HG03439 (cell line): Measurements from ENCODE around the gene CAMK1D.
A peak's percentile ranks its signal among the peaks of the same experiment; 100 is the strongest.
"Not testable (repeated sequence)": the region's sequence is repeated elsewhere in the genome, so short reads cannot be mapped to it uniquely, and the experiment has no call there.

Experiments used
- ATAC-seq: cut with Tn5 transposase; IDR thresholded peaks from one replicate; pipeline ENCODE4 v1.9.1; 2021; ENCODE audit warnings: mild to moderate bottlenecking, moderate library complexity; ENCODE audit not compliant: unreplicated experiment

The CAMK1D gene

DNA sequence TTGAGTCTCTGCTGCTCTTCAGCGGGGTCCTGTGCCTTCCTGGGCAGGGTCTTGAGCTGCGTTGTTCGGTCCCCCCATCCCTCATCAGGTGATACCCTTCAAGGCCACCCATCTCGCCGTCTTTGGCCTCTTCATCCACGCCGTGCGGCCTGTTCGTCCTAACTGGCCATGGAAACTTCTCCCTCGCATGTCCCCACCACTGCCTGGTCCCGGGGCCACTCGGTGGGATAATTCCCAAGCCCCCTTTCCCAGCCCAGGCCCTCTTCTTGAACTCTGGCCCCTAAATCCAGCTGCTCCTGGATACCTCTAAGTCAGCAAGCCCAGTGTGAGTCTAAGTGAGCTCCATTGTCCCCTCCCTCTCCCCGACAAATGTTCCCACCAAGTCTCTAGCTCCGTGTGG lies 74.5 kb downstream of the CAMK1D start:
- ATAC-seq, result no peak

- ATAC-seq, result no peak
Observed at GRCh38 chr10:12427276-12427675, 77.9 kb downstream of the CAMK1D start.

DNA sequence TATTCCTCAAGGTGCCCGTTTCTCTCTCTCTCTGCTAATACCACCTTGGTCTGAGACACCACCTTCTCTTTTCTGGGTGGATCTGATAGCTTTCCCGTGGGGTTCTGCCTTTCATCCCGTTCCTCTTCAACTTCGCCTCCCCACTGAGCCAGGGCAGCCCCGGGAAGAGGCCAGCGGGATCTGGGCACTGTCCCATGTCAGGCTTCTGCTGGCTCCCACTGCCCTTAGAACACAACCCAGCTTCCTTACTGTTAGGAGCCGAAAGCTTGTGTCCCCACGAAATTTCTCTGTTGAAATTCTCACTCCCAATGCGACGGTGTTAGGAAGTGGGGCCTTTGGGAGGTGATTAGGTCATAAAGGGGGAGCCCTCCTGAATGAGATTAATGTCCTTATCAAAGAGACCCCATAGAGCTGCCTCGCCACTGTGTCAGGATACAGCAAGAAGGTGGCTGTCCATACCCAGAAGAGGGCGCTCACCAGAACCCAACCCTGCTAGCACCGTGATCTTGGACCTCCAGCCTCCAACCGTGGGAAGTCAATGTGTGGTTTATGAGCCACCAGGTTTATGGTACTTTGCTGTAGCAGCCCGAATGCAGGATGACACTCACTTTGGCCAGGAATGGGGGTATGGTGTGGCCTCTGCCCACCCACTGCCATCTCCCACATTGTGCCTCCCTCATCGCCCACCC lies 79.2 kb downstream of the CAMK1D start:
- ATAC-seq, result no peak

DNA sequence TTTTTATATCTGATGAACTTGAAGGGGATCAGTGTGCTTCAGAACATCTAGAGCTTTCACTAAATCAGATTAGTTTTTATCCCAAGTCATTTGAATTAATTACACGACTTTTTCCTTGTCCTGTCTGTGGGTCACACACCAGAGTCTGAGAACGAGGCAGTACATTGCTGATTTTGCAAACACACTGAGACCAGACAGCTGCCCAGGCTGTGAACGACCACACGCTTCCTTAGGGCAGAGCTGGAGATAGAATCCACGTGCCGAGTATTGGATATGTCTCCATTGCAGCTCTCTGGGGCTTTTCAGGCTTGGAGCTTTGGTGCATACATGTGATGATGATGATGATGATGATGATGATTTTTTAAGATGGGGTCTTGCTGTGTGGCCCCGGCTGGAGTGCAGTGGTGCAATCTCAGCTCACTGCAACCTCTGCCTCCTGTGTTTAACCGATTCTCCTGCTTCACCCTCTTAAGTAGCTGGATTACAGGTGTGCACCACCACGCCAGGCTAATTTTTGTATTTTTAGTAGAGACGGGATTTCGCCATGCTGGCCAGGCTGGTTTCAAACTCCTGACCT lies 81.1 kb downstream of the CAMK1D start:
- ATAC-seq, result no peak

DNA sequence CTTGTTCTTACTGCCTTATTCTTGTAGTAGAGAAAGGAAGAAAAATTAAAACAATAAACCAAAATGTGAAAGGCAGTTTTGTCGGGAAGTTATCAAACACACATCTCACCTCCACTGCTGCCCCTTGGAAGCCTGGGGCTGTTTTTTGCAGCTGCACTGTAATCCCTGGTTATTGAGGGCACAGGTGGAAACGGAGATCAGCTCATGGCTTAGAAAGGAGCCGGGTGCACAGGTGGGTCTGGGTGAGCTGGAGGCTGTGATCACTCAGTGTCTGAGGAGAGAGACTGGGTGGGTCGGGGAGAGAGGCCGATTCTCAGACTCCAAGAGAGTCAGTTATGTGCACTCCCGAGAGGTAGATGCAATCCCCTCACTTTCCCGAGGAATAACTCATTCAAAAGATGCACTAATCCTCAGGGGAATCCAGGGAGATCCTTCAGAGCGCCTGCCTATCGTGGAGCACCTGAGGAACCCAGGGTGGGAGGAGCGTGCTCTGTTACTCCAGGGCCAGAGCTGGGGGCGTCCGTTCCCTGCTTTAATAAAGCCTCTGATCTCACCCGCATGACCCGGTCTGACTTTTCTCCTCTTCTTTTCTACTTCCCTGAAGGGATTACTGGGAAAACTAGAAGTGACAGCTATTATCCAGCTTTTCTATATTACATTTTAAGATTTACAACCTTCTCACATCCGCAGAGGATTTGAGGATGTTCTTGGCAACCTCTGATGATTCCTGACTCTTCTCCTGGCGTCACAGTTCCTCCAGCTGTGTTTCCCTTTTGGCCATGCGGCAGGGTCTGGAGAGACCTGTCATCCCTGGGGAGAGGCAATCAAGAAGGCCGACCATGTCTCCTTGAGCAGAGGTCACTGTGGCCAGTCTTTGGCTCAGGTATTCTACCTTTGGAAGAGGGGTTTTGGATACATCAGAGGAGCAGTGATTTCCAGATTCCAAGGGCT lies 82.1 kb downstream of the CAMK1D start:
- ATAC-seq, result no peak

DNA sequence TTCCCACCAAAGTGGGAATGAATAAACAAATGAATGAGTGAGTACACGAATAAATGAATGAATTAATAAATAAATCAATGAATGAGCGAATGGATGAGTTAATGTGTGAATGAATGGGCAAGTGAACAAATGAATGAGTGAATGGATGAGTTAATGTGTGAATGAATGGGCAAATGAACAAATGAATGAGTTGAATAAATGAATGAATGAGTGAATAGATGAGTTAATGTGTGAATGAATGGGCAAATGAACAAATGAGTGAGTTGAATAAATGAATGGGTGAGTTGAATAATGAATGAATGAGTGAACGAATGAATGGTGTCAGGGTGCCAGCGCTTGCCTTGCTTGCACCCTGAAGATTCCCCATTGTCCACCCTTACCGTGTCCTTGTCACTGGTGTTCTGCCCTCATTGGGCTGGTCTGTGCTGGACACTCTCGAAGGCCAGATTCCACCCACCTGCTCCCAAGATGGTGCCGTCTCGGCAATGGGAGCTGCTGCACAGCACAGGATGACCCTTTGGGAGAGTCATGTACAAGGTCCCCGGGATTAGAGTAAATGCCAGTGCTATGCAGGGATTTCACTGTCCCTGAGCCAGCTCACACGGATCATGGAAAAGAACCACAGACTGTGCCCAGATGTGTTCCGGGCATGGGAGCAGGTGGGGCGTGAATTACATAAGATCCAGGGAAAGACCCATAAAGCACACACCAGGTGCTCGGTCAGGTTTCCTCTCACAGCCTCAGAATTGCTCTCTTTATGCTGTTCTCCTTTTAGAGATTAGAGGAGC lies 83.2 kb downstream of the CAMK1D start:
- no peak for ATAC-seq

GRCh38 chr10:12434277-12434676 lies 84.9 kb downstream of the CAMK1D start:
- no peak for ATAC-seq

GRCh38 chr10:12434677-12435076 lies 85.3 kb downstream of the CAMK1D start:
- not testable (repeated sequence) for ATAC-seq

- ATAC-seq, result no peak
Observed at GRCh38 chr10:12435348-12435747, 86.0 kb downstream of the CAMK1D start.

DNA sequence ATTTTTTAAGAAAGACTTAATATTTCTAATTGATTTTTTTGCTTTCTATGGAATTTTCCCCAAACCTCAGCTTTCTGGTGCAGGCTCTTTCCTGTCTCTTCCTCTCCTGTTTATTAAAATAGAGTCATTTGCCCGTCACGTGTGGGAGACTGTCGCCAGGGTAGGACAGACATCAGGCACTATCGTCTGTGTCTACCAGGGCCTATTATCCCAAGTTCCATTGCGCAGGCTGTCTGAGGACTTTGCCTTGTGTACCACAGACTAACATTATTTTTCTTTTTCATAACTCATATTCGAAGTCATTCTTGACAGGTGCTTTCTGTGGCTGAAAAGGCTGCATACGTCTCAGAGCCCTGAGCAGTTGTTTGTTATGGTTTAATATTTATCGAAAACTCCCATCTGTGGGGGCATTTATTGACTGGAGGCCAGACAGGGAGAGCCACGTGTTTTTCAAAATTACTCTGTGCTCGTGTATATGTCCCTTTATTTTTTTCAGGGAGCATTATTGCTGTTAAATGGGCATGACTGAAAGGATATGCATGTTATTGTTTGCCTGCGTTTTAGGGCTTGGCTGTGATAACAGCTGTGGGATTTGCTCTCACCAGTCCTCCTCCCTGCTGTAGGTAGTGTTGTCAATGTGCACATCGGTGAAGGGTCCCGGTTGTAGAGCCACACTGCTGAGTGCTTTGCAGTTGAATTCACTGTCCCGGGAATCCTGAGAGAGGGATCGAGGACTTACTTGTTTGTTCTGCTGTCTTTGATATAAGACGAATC lies 89.8 kb downstream of the CAMK1D start:
- ATAC-seq, result no peak

DNA sequence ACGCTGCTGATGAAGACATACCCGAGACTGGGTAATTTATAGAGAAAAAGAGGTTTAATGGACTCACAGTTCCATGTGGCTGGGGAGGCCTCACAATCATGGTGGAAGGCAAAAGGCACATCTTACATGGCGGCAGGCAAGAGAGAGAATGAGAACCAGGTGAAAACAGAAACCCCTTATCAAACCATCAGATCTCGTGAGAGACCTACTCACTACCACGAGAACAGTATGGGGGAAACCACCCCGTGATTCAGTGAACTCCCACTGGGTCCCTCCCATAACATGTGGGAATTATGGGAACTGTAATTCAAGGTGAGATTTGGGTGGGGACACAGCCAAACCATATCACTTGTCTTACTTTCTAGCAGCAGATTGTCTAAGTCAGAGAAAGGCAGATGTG lies 90.4 kb downstream of the CAMK1D start:
- not testable (repeated sequence) for ATAC-seq

GRCh38 chr10:12443026-12443425 lies 93.7 kb downstream of the CAMK1D start:
- ATAC-seq, result no peak

GRCh38 chr10:12444981-12445700 lies 95.8 kb downstream of the CAMK1D start:
- no peak for ATAC-seq

DNA sequence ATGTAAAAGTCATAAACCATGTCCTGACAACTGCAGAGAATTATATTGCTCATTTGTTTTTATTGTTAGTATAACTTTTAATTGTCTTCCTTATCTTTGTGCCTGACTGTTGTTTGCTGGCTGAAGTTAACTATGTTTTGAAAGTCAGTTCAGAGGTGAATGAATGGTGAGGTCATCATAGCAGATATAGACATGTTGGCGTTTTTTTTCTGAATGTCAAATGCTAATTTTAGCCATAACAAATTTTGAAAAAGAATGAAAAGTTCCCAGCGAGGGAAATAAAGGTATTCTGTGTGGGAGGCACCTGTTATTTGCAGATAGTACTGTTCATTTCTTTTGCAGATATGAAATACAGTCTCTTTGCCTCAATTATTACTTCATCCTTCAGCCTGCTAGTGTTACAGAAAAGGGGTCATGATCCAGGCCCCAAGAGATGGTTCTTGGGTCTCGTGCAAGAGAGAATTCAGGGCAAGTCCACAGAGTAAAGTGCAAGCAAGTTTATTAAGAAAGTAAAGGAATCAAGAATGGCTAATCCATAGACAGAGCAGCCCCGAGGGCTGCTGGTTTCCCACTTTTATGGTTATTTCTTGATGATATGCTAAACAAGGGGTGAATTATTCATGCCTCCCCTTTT lies 96.5 kb downstream of the CAMK1D start:
- no peak for ATAC-seq

DNA sequence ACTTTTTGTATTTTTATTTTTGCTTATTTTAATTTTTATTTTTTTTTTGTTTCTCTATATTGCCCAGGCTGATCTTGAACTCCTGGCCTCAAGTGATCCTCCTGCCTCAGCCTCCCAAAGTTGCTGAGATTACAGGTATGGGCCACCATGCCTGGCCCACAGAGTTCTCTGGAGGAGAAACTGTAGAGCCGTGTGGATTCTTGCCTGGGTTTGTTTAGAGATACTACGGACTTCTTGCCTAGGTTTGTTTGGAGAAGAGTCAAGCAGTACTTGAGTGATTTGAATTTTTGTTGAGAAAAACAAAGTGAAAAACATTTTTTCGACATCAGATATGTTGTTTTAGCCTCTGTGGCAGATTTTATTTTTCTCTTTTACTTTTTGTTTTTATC lies 99.0 kb downstream of the CAMK1D start:
- no peak for ATAC-seq

GRCh38 chr10:12448729-12449391 lies 99.5 kb downstream of the CAMK1D start:
- peak; percentile 81 for ATAC-seq

DNA sequence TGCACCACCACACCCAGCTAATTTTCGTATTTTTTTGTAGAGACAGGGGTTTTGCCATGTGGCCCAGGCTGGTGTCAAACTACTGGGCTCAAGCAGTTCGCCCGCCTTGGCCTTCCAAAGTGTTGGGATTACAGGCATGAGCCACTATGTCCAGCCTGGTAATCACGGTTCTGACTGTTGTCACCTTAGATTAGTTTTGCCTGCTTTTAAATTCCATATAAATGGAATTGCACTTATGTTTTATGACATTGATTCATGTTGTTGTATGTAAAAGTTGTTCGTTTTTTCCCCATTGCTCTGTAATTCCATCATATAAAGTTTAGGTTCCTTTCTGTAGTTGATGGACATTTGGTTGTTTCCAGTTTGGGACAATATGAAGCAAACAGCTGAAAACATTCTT lies 106.0 kb downstream of the CAMK1D start:
- ATAC-seq, result no peak

GRCh38 chr10:12455766-12456165 lies 106.4 kb downstream of the CAMK1D start:
- no peak for ATAC-seq

- no peak for ATAC-seq
Observed at GRCh38 chr10:12459340-12459739, 110.0 kb downstream of the CAMK1D start.
